ENCODE results near the gene TACO1. TPM values are rescaled to one million over a fixed set of nuclear protein-coding genes. Genes with fewer than 3 reads are reported as not detected.

Gene TACO1
- polyA plus RNA-seq, 1 donor (not counting 4 experiments of a cell fraction or from before 2014, with no cell fraction given) = 23.5 TPM

- TF ChIP-seq EZH2 (IDR thresholded peaks at IDR 0.05; ENCODE audit: low read length) = no peak
- TF ChIP-seq CTCF (optimal IDR thresholded peaks at IDR 0.05 in 1 of 3, IDR thresholded peaks at IDR 0.05 in 1 of 3, conservative IDR thresholded peaks at IDR 0.05 in 1 of 3; ENCODE audit: extremely low read depth in 1 of 3, insufficient read depth in 2 of 3, low read length in 3 of 3) = no peak
- DNase-seq (ENCODE audit: low read depth, low spot score) = no peak
- H3K4me1 ChIP-seq (ENCODE audit: control insufficient read depth, extremely low read depth, insufficient read depth, low read length) = peaks cover 23% of the 10 kb centered on the region
- H3K4me3 ChIP-seq (ENCODE audit: control insufficient read depth in 2 of 3, extremely low read depth in 1 of 3, insufficient read depth in 2 of 3, low read depth in 1 of 3, low read length in 3 of 3) = no peak overlapping the region
- no peak for FAIRE-seq
- H2AFZ ChIP-seq (ENCODE audit: control insufficient read depth, low read length) = no peak overlapping the region
- H3K79me2 ChIP-seq (ENCODE audit: control insufficient read depth, insufficient read depth, low read length) = no peaks in the 10 kb centered on the region
- H3K27me3 ChIP-seq (ENCODE audit: control insufficient read depth, extremely low read depth, insufficient read depth, low read length) = no peaks in the 10 kb centered on the region
- H3K9me1 ChIP-seq (ENCODE audit: control insufficient read depth, extremely low read depth, insufficient read depth, low read length) = peaks cover 2% of the 10 kb centered on the region
- H4K20me1 ChIP-seq (ENCODE audit: control insufficient read depth, extremely low read depth, insufficient read depth, low read length) = no peaks in the 10 kb centered on the region
- H3K9me3 ChIP-seq (ENCODE audit: control insufficient read depth, low read depth, low read length) = no peaks in the 10 kb centered on the region
- H3K9ac ChIP-seq (ENCODE audit: control insufficient read depth, extremely low read depth, insufficient read depth, low read length) = no peak overlapping the region
- no peak overlapping the region for H3K27ac ChIP-seq (ENCODE audit: control insufficient read depth, insufficient read depth, low read length)
- H3K36me3 ChIP-seq (ENCODE audit: control insufficient read depth in 2 of 2, extremely low read depth in 1 of 2, insufficient read depth in 2 of 2, low read length in 2 of 2) = no peaks in the 10 kb centered on the region
- dilution Hi-C loops (cut with MboI; ENCODE audit: extremely low pct_ligation_motif_present, low sequenced_read_pairs) = no loop called here
- H3K4me2 ChIP-seq (ENCODE audit: control insufficient read depth, extremely low read depth, insufficient read depth, low read depth, low read length) = peak overlapping the region; percentile 29
Observed at GRCh38 chr17:63646488-63646806, 45.8 kb downstream of the TACO1 start.

- Histone ChIP-seq H3K9me3 (ENCODE audit: control insufficient read depth, low read depth, low read length) (no peaks in the 10 kb centered on the region), H3K9me1 (ENCODE audit: control insufficient read depth, extremely low read depth, insufficient read depth, low read length) (peaks cover 2% of the 10 kb centered on the region), H3K4me1 (ENCODE audit: control insufficient read depth, extremely low read depth, insufficient read depth, low read length) (peaks cover 23% of the 10 kb centered on the region), H3K27ac (ENCODE audit: control insufficient read depth, insufficient read depth, low read length) (no peak overlapping the region), H4K20me1 (ENCODE audit: control insufficient read depth, extremely low read depth, insufficient read depth, low read length) (no peaks in the 10 kb centered on the region), H3K4me3 (ENCODE audit: control insufficient read depth in 2 of 3, extremely low read depth in 1 of 3, insufficient read depth in 2 of 3, low read depth in 1 of 3, low read length in 3 of 3) (no peak overlapping the region), H3K36me3 (ENCODE audit: control insufficient read depth in 2 of 2, extremely low read depth in 1 of 2, insufficient read depth in 2 of 2, low read length in 2 of 2) (no peaks in the 10 kb centered on the region), H3K9ac (ENCODE audit: control insufficient read depth, extremely low read depth, insufficient read depth, low read length) (no peak overlapping the region), H3K27me3 (ENCODE audit: control insufficient read depth, extremely low read depth, insufficient read depth, low read length) (no peaks in the 10 kb centered on the region), H2AFZ (ENCODE audit: control insufficient read depth, low read length) (no peak overlapping the region), H3K4me2 (ENCODE audit: control insufficient read depth, extremely low read depth, insufficient read depth, low read depth, low read length) (no peak overlapping the region), H3K79me2 (ENCODE audit: control insufficient read depth, insufficient read depth, low read length) (no peaks in the 10 kb centered on the region)
- dilution Hi-C loops (cut with MboI; ENCODE audit: extremely low pct_ligation_motif_present, low sequenced_read_pairs) = no loop called here
- TF ChIP-seq EZH2 (IDR thresholded peaks at IDR 0.05; ENCODE audit: low read length) = no peak
- TF ChIP-seq CTCF (optimal IDR thresholded peaks at IDR 0.05 in 1 of 3, IDR thresholded peaks at IDR 0.05 in 1 of 3, conservative IDR thresholded peaks at IDR 0.05 in 1 of 3; ENCODE audit: extremely low read depth in 1 of 3, insufficient read depth in 2 of 3, low read length in 3 of 3) = no peak
- no peak for DNase-seq (ENCODE audit: low read depth, low spot score)
- FAIRE-seq = peak; percentile 13
Observed at GRCh38 chr17:63647065-63647725, 46.5 kb downstream of the TACO1 start.

Data from keratinocyte (primary cell).